Loucy (cell line): ENCODE measurements around the gene ABCF2.

ENCODE experiments used
- H2AFZ ChIP-seq: fragments of 200-600 bp; sonication (generic); 2 replicates; pipeline ENCODE4 v1.6.0; 2016; ENCODE audit warnings: antibody characterized with exemption, mild to moderate bottlenecking, low read length, moderate library complexity
- H3F3A ChIP-seq: fragments of 200-600 bp; 2 replicates; pipeline ENCODE4 v1.6.0; 2016; ENCODE audit warnings: antibody characterized with exemption, low read depth, mild to moderate bottlenecking
- H3K27me3 ChIP-seq: fragments of 200-600 bp; sonication (generic); 2 replicates; pipeline ENCODE4 v1.6.1; 2014; ENCODE audit warnings: low read length, mild to moderate bottlenecking; ENCODE audit not compliant: insufficient read depth, poor library complexity, severe bottlenecking
- H3K36me3 ChIP-seq: fragments of 200-600 bp; sonication (generic); 2 replicates; pipeline ENCODE4 v1.6.1; 2016; ENCODE audit warnings: low read length; ENCODE audit not compliant: insufficient read depth
- H3K4me1 ChIP-seq: fragments of 200-600 bp; sonication (generic); 2 replicates; pipeline ENCODE4 v1.5.1; 2014; ENCODE audit warnings: low read length, mild to moderate bottlenecking; ENCODE audit not compliant: insufficient read depth, poor library complexity, severe bottlenecking
- H3K4me2 ChIP-seq: fragments of 200-600 bp; sonication (generic); 2 replicates; pipeline ENCODE4 v1.6.0; 2014; ENCODE audit warnings: antibody characterized with exemption, low read length, low read depth, mild to moderate bottlenecking; ENCODE audit not compliant: poor library complexity, severe bottlenecking
- H3K4me3 ChIP-seq: fragments of 200-600 bp; sonication (generic); 2 replicates; pipeline ENCODE4 v1.5.1; 2014; ENCODE audit warnings: low read length, mild to moderate bottlenecking, mixed read lengths; ENCODE audit not compliant: poor library complexity, severe bottlenecking
- H3K79me2 ChIP-seq: fragments of 200-600 bp; sonication (generic); 2 replicates; pipeline ENCODE4 v1.6.1; 2014; ENCODE audit warnings: low read length; ENCODE audit not compliant: insufficient read depth
- H3K9ac ChIP-seq: fragments of 200-600 bp; sonication (generic); 2 replicates; pipeline ENCODE4 v1.6.0; 2014; ENCODE audit warnings: mild to moderate bottlenecking, low read depth, low read length, moderate library complexity; ENCODE audit not compliant: poor library complexity, severe bottlenecking
- H3K9me2 ChIP-seq: fragments of 200-600 bp; sonication (generic); replicated peaks from 2 replicates; pipeline ENCODE4 v1.6.1; 2016; ENCODE audit warnings: low read depth, low read length, mixed read lengths
- H3K9me3 ChIP-seq: fragments of 200-600 bp; sonication (generic); 2 replicates; pipeline ENCODE4 v1.6.1; 2014; ENCODE audit warnings: mild to moderate bottlenecking, antibody characterized with exemption, low read length, low read depth; ENCODE audit not compliant: insufficient read depth
- H4K20me1 ChIP-seq: fragments of 200-600 bp; sonication (generic); 2 replicates; pipeline ENCODE4 v1.6.0; 2014; ENCODE audit warnings: antibody characterized with exemption, low read length, mild to moderate bottlenecking; ENCODE audit not compliant: insufficient read depth, poor library complexity, severe bottlenecking
- EZH2phosphoT487 ChIP-seq: fragments of 200-600 bp; IDR thresholded peaks from 2 replicates; pipeline ENCODE4 v1.6.1; 2018; ENCODE audit warnings: antibody characterized with exemption, mild to moderate bottlenecking, moderate library complexity, borderline replicate concordance
- TF ChIP-seq, protein P1 (sequence below): fragments of 200-600 bp; sonication (generic); conservative IDR thresholded peaks from 2 replicates; pipeline ENCODE4 v1.5.1; 2014; ENCODE audit warnings: mild to moderate bottlenecking, antibody characterized with exemption, low read length

The ABCF2 gene

DNA sequence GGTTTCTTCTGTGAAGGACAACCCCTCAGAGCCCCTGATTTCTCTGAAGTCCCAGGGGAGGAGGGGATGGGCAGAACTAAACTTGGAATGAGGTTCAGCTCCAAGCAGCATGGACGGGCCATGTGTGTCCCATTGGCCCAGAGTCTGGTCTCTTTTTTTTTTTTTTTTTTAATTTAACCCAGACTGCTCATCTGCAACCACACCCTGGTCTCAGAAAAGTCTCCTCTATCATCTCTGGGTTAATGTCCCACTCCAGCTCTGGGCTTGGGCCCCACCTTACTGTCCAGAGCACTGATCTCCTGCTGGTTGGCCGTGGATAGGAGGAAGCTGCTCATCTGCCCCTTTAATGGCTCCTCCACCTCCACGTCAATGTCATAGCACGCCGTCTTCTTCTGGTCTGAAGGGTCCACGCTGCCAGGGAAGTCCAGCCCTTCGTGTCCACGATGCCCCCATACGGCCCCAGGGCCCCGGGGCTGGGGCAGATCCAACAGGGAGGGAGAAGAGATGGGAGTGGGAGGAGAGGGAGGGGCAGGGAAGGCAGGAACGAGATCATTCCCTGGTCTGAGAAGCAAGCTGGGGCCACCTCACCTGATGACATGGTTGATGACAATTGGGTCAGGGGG is 12.9 kb upstream of the ABCF2 start:
- no peaks in the 10 kb centered on the region for H3K9me2 ChIP-seq
- H3F3A ChIP-seq, result no peaks in the 10 kb centered on the region
- no peaks in the 10 kb centered on the region for H3K9me3 ChIP-seq
- no peaks in the 10 kb centered on the region for H3K27me3 ChIP-seq
- peaks cover 22% of the 10 kb centered on the region for H4K20me1 ChIP-seq
- TF ChIP-seq EZH2phosphoT487, result no peak
- TF ChIP-seq, protein P1, sequence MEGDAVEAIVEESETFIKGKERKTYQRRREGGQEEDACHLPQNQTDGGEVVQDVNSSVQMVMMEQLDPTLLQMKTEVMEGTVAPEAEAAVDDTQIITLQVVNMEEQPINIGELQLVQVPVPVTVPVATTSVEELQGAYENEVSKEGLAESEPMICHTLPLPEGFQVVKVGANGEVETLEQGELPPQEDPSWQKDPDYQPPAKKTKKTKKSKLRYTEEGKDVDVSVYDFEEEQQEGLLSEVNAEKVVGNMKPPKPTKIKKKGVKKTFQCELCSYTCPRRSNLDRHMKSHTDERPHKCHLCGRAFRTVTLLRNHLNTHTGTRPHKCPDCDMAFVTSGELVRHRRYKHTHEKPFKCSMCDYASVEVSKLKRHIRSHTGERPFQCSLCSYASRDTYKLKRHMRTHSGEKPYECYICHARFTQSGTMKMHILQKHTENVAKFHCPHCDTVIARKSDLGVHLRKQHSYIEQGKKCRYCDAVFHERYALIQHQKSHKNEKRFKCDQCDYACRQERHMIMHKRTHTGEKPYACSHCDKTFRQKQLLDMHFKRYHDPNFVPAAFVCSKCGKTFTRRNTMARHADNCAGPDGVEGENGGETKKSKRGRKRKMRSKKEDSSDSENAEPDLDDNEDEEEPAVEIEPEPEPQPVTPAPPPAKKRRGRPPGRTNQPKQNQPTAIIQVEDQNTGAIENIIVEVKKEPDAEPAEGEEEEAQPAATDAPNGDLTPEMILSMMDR, result no peak
- peaks cover 23% of the 10 kb centered on the region; the same call in 1 of the 2 replicates for H3K36me3 ChIP-seq
- peaks cover 11% of the 10 kb centered on the region for H3K79me2 ChIP-seq
- peaks cover 10% of the 10 kb centered on the region for H3K4me1 ChIP-seq
- no peak overlapping the region for H3K9ac ChIP-seq
- H3K4me2 ChIP-seq, result no peak overlapping the region
- H2AFZ ChIP-seq, result no peak overlapping the region
- no peak overlapping the region for H3K4me3 ChIP-seq

DNA sequence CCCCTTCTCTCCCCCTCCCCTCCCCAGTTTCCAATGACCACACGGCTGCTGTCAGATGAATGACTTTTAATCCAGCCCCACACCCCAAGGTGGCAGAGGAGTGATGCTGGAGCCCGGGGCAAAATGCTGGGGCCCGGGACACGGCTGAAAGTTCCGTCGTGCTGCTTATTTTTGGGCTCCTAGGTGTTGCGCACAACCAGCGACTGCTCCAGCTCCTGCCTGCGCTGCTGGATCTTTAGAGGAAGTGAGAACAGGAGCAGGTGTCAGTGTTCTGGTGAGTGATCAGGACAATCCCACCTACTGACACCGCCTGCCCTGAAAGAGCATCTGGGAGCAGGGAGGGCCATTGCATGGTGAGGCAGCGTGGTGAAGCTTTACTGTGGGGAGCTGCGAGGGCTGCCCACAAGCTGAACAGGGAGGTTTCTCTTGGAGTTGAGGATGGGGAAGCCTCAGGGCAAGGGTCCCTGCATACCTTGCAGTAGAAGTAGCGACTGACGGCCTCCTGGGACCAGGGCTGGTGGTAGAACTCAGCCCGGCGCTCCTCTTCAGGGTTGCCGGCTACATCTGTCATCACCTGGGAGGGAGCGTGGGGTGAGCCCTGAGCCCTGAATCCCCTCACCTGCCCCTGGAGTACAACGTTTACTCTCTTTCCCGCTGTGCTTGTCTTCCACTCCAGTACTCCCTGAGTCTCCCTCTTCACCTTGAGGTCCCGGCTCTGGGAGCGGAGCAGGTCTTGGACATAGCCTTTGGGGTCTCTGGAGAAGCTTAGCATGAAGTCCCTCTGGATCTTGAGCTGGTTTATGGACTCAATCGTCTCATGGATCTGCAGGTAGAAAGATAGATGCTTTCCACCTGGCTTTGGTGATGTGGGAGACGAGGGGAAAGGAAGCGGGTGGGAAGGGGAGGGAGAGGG is 12.2 kb upstream of the ABCF2 start:
- Histone ChIP-seq H3K4me3 (no peak overlapping the region), H3K9me2 (no peaks in the 10 kb centered on the region), H3K9ac (no peak overlapping the region), H3K9me3 (no peaks in the 10 kb centered on the region), H3K4me1 (peaks cover 11% of the 10 kb centered on the region), H4K20me1 (peaks cover 30% of the 10 kb centered on the region), H3K4me2 (no peak overlapping the region), H3F3A (no peaks in the 10 kb centered on the region), H2AFZ (no peak overlapping the region), H3K27me3 (no peaks in the 10 kb centered on the region), H3K79me2 (peaks cover 19% of the 10 kb centered on the region), H3K36me3 (peaks cover 23% of the 10 kb centered on the region; the same call in 1 of the 2 replicates)
- TF ChIP-seq, protein P1, result no peak
- no peak for TF ChIP-seq EZH2phosphoT487

DNA sequence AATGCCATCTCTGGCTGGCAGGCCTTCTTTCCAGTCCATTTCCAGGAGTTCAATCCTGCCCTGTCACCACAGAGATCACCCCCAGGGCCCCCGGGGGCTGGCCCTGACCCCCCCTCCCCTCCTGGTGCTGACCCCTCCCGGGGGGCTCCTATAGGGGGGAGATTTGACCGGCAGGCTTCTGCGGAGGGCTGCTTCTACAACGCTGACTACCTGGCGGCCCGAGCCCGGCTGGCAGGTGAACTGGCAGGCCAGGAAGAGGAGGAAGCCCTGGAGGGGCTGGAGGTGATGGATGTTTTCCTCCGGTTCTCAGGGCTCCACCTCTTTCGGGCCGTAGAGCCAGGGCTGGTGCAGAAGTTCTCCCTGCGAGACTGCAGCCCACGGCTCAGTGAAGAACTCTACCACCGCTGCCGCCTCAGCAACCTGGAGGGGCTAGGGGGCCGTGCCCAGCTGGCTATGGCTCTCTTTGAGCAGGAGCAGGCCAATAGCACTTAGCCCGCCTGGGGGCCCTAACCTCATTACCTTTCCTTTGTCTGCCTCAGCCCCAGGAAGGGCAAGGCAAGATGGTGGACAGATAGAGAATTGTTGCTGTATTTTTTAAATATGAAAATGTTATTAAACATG is 11.3 kb upstream of the ABCF2 start:
- no peak overlapping the region for H3K4me3 ChIP-seq
- H3K9ac ChIP-seq, result no peak overlapping the region
- H3K27me3 ChIP-seq, result no peaks in the 10 kb centered on the region
- TF ChIP-seq EZH2phosphoT487, result no peak
- TF ChIP-seq, protein P1, result no peak
- H4K20me1 ChIP-seq, result peaks cover 38% of the 10 kb centered on the region
- H2AFZ ChIP-seq, result no peak overlapping the region
- H3K9me3 ChIP-seq, result no peaks in the 10 kb centered on the region
- no peaks in the 10 kb centered on the region for H3K9me2 ChIP-seq
- no peaks in the 10 kb centered on the region for H3F3A ChIP-seq
- peaks cover 23% of the 10 kb centered on the region; the same call in 1 of the 2 replicates for H3K36me3 ChIP-seq
- H3K79me2 ChIP-seq, result peaks cover 28% of the 10 kb centered on the region
- peaks cover 19% of the 10 kb centered on the region for H3K4me1 ChIP-seq
- no peak overlapping the region for H3K4me2 ChIP-seq
